Fibroblast of pulmonary artery (primary cell): ENCODE results near the gene PLXND1.

Source experiments
- DNase-seq: peaks from one replicate; pipeline ENCODE4 v3.0.0-alpha.2; 2010; ENCODE audit warnings: low read depth
- H3K4me3 ChIP-seq: replicated peaks from 2 replicates; pipeline ENCODE4 v1.5.1; 2011; ENCODE audit warnings: low read depth, mild to moderate bottlenecking, control low read depth, low read length, moderate library complexity
- CTCF ChIP-seq: IDR thresholded peaks from 2 replicates; pipeline ENCODE4 v1.5.1; 2011; ENCODE audit warnings: mild to moderate bottlenecking, control low read depth, low read length, inconsistent platforms; ENCODE audit errors: missing control alignments

PLXND1 gene

DNA sequence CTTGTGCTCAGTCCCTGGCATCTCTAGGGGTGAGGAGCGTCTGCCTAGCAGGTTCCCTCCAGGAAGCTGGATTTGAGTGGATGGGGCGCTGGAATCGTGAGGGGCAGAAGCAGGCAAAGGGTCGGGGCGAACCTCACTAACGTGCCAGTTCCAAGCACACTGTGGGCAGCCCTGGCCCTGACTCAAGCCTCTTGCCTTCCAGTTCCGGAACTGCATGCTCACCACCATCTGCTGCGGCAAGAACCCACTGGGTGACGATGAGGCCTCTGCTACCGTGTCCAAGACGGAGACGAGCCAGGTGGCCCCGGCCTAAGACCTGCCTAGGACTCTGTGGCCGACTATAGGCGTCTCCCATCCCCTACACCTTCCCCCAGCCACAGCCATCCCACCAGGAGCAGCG lies 73.1 kb downstream of the PLXND1 start:
- no peak for TF ChIP-seq CTCF
- no peak overlapping the region for H3K4me3 ChIP-seq
- DNase-seq, result no peak

DNA sequence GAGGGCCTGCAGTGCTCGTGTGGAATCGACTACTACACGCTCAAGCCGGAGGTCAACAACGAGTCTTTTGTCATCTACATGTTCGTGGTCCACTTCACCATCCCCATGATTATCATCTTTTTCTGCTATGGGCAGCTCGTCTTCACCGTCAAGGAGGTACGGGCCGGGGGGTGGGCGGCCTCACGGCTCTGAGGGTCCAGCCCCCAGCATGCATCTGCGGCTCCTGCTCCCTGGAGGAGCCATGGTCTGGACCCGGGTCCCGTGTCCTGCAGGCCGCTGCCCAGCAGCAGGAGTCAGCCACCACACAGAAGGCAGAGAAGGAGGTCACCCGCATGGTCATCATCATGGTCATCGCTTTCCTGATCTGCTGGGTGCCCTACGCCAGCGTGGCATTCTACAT lies 74.2 kb downstream of the PLXND1 start:
- DNase-seq, result no peak
- TF ChIP-seq CTCF, result no peak
- no peak overlapping the region for H3K4me3 ChIP-seq

GRCh38 chr3:129531699-129532098 lies 74.8 kb downstream of the PLXND1 start:
- no peak overlapping the region for H3K4me3 ChIP-seq
- no peak for DNase-seq
- no peak for TF ChIP-seq CTCF

DNA sequence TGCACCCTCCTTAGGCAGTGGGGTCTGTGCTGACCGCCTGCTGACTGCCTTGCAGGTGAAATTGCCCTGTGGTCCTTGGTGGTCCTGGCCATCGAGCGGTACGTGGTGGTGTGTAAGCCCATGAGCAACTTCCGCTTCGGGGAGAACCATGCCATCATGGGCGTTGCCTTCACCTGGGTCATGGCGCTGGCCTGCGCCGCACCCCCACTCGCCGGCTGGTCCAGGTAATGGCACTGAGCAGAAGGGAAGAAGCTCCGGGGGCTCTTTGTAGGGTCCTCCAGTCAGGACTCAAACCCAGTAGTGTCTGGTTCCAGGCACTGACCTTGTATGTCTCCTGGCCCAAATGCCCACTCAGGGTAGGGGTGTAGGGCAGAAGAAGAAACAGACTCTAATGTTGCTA lies 75.7 kb downstream of the PLXND1 start:
- TF ChIP-seq CTCF, result no peak
- no peak for DNase-seq

GRCh38 chr3:129530251-129530791 lies 76.2 kb downstream of the PLXND1 start:
- no peak overlapping the region for H3K4me3 ChIP-seq
- TF ChIP-seq CTCF, result no peak
- DNase-seq, result peak; percentile 91

More for the DNA sequence above, 75.7 kb downstream of the PLXND1 start:
- no peak overlapping the region for H3K4me3 ChIP-seq

GRCh38 chr3:129529436-129530210 lies 76.9 kb downstream of the PLXND1 start:
- no peak for DNase-seq
- no peak overlapping the region for H3K4me3 ChIP-seq
- no peak for TF ChIP-seq CTCF
